ENCODE data around the gene ANKS6. TPM values are rescaled to one million over a fixed set of nuclear protein-coding genes. Genes with fewer than 3 reads are reported as not detected.

Gene ANKS6
- total and polyA plus RNA-seq, 9 of the 15 experiments (the other 6 are each of a cell fraction or from before 2014, with no cell fraction given) = 9.9 to 74.5 (median 36.9) TPM

- TF ChIP-seq ZNF174 (CRISPR knock-in tag; IDR thresholded peaks at IDR 0.05) (no peak), NR1H2 (CRISPR knock-in tag; IDR thresholded peaks at IDR 0.05) (no peak), ZNF354B (CRISPR knock-in tag; IDR thresholded peaks at IDR 0.05) (no peak), SMAD2 (IDR thresholded peaks at IDR 0.05; ENCODE audit: low read depth, low read length) (no peak), ARID2 (IDR thresholded peaks at IDR 0.05) (no peak), ELK1 (CRISPR knock-in tag; IDR thresholded peaks at IDR 0.05) (no peak), ERF (CRISPR knock-in tag; IDR thresholded peaks at IDR 0.05) (no peak), ETV1 (tag; conservative IDR thresholded peaks at IDR 0.05; ENCODE audit: low read depth) (peak; percentile 35; the same call in 1 of the 2 replicates), ZBTB17 (CRISPR knock-in tag; IDR thresholded peaks at IDR 0.05) (no peak), ZKSCAN8 (CRISPR knock-in tag; IDR thresholded peaks at IDR 0.05) (no peak), PHB (CRISPR knock-in tag; IDR thresholded peaks at IDR 0.05) (no peak), ZZZ3 (IDR thresholded peaks at IDR 0.05) (no peak), ZFP30 (CRISPR knock-in tag; IDR thresholded peaks at IDR 0.05; ENCODE audit: borderline replicate concordance) (no peak), ZNF589 (CRISPR knock-in tag; IDR thresholded peaks at IDR 0.05; ENCODE audit: low read depth) (no peak), GABPA (tag; conservative IDR thresholded peaks at IDR 0.05; ENCODE audit: low read depth) (no peak), ZNF707 (CRISPR knock-in tag; conservative IDR thresholded peaks at IDR 0.05) (no peak), ZNF347 (CRISPR knock-in tag; IDR thresholded peaks at IDR 0.05; ENCODE audit: low read depth) (no peak), POLR2H (tag; IDR thresholded peaks at IDR 0.05; ENCODE audit: low read depth) (no peak), ZNF146 (CRISPR knock-in tag; IDR thresholded peaks at IDR 0.05; ENCODE audit: unreplicated experiment) (no peak), CREM (IDR thresholded peaks at IDR 0.05; ENCODE audit: low read depth) (0 out of 2 replicates have a peak, but pooled peaks have one; percentile 13)
- TF ChIP-seq, protein P1, sequence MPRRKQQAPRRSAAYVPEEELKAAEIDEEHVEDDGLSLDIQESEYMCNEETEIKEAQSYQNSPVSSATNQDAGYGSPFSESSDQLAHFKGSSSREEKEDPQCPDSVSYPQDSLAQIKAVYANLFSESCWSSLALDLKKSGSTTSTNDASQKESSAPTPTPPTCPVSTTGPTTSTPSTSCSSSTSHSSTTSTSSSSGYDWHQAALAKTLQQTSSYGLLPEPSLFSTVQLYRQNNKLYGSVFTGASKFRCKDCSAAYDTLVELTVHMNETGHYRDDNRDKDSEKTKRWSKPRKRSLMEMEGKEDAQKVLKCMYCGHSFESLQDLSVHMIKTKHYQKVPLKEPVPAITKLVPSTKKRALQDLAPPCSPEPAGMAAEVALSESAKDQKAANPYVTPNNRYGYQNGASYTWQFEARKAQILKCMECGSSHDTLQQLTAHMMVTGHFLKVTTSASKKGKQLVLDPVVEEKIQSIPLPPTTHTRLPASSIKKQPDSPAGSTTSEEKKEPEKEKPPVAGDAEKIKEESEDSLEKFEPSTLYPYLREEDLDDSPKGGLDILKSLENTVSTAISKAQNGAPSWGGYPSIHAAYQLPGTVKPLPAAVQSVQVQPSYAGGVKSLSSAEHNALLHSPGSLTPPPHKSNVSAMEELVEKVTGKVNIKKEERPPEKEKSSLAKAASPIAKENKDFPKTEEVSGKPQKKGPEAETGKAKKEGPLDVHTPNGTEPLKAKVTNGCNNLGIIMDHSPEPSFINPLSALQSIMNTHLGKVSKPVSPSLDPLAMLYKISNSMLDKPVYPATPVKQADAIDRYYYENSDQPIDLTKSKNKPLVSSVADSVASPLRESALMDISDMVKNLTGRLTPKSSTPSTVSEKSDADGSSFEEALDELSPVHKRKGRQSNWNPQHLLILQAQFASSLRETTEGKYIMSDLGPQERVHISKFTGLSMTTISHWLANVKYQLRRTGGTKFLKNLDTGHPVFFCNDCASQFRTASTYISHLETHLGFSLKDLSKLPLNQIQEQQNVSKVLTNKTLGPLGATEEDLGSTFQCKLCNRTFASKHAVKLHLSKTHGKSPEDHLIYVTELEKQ (CRISPR knock-in tag; IDR thresholded peaks at IDR 0.05) = no peak
- TF ChIP-seq, protein P2, sequence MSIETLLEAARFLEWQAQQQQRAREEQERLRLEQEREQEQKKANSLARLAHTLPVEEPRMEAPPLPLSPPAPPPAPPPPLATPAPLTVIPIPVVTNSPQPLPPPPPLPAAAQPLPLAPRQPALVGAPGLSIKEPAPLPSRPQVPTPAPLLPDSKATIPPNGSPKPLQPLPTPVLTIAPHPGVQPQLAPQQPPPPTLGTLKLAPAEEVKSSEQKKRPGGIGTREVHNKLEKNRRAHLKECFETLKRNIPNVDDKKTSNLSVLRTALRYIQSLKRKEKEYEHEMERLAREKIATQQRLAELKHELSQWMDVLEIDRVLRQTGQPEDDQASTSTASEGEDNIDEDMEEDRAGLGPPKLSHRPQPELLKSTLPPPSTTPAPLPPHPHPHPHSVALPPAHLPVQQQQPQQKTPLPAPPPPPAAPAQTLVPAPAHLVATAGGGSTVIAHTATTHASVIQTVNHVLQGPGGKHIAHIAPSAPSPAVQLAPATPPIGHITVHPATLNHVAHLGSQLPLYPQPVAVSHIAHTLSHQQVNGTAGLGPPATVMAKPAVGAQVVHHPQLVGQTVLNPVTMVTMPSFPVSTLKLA (conservative IDR thresholded peaks at IDR 0.05) = no peak
These were observed 12.1 kb upstream of the ANKS6 start (continued) for GRCh38 chr9:98808411-98808815.

All from K562 (cell line).